Activated T-cell treated with anti-CD3 and anti-CD28 coated beads, Interleukin-2, amount 50 U/mL, for 72 hours (primary cell): Measurements from ENCODE around the gene PTGDS. TPM values are rescaled to one million over a fixed set of nuclear protein-coding genes. Genes with fewer than 3 reads are reported as not detected.
"Not testable (repeated sequence)": the region's sequence is repeated elsewhere in the genome, so short reads cannot be mapped to it uniquely, and the experiment has no call there.

ENCODE experiments used
- ATAC-seq, 2 donors: fragments of 150-1000 bp; cut with Tn5 transposase; replicated peaks in 1 of 2; 2 replicates each; pipeline ENCODE4 v1.10.0; 2021; ENCODE audit warnings: moderate library complexity in 2 of 2, mild to moderate bottlenecking in 1 of 2
- DNase-seq, 2 donors: peaks; one replicate each; pipeline ENCODE4 v3.0.0; 2021 to 2022; ENCODE audit warnings: mixed read lengths in 1 of 2
- H3K27ac Mint-ChIP-seq: one replicate; pipeline ENCODE4 v1.8.0; 2022; ENCODE audit warnings: mild to moderate bottlenecking, moderate library complexity, mixed read lengths
- H3K27me3 Mint-ChIP-seq: one replicate; pipeline ENCODE4 v1.8.0; 2022; ENCODE audit warnings: low read depth, mixed read lengths
- H3K36me3 Mint-ChIP-seq, 2 donors: one replicate each; pipeline ENCODE4 v1.8.0; 2022; ENCODE audit warnings: mixed read lengths in 2 of 2, mild to moderate bottlenecking in 1 of 2; ENCODE audit not compliant: insufficient read depth in 2 of 2
- H3K4me1 Mint-ChIP-seq: one replicate; pipeline ENCODE4 v1.8.0; 2022; ENCODE audit warnings: low read depth, mixed read lengths
- H3K4me3 Mint-ChIP-seq, 2 donors: one replicate each; pipeline ENCODE4 v1.8.0; 2022; ENCODE audit warnings: mild to moderate bottlenecking in 2 of 2, mixed read lengths in 2 of 2, moderate library complexity in 2 of 2
- H3K9me3 Mint-ChIP-seq, 2 donors: one replicate each; pipeline ENCODE4 v1.8.0; 2022; ENCODE audit warnings: mixed read lengths in 2 of 2
- total RNA-seq, 2 donors: library from RNA; stranded (reverse); gene quantifications; one replicate each; pipeline ENCODE4 v1.2.3, GENCODE V29; 2022

Gene PTGDS
- total RNA-seq, 2 donors from 2014 or later: not detected

- Mint-ChIP-seq H3K4me1 (peaks cover 42% of the 10 kb centered on the region), H3K36me3 (no peaks in the 10 kb centered on the region), H3K27me3 (peaks cover 10% of the 10 kb centered on the region), H3K9me3 (no peaks in the 10 kb centered on the region), H3K4me3 (peak overlapping the region; percentile 59 to 60), H3K27ac (peak overlapping the region; percentile 82)
- DNase-seq (peak; percentile 62 to 73), ATAC-seq (peak; percentile 84 to 86)
Observed at GRCh38 chr9:137000177-137000930, 23.1 kb downstream of the PTGDS start.

GRCh38 chr9:137001857-137002645 is 24.7 kb downstream of the PTGDS start:
- DNase-seq (no peak), ATAC-seq (no peak)
- Mint-ChIP-seq H3K4me1 (peaks cover 34% of the 10 kb centered on the region), H3K27ac (no peak overlapping the region), H3K36me3 (no peaks in the 10 kb centered on the region), H3K9me3 (no peaks in the 10 kb centered on the region), H3K4me3 (no peak overlapping the region), H3K27me3 (peaks cover 10% of the 10 kb centered on the region)

- H3K9me3 Mint-ChIP-seq: no peaks in the 10 kb centered on the region
- DNase-seq: no peak
- H3K27ac Mint-ChIP-seq: no peak overlapping the region
- H3K27me3 Mint-ChIP-seq: peaks cover 8% of the 10 kb centered on the region
- H3K4me1 Mint-ChIP-seq: peaks cover 30% of the 10 kb centered on the region
- no peak for ATAC-seq
- H3K36me3 Mint-ChIP-seq: no peaks in the 10 kb centered on the region
- no peak overlapping the region for H3K4me3 Mint-ChIP-seq
Observed at GRCh38 chr9:137002646-137003041, 25.3 kb downstream of the PTGDS start.

GRCh38 chr9:137004285-137004684 is 27.0 kb downstream of the PTGDS start:
- ATAC-seq, H3K9me3 Mint-ChIP-seq, H3K36me3 Mint-ChIP-seq, H3K27ac Mint-ChIP-seq, DNase-seq, H3K27me3 Mint-ChIP-seq, H3K4me3 Mint-ChIP-seq: not testable (repeated sequence)
- peaks cover 14% of the 10 kb centered on the region for H3K4me1 Mint-ChIP-seq

- ATAC-seq: peak; percentile 36 to 45
- no peaks in the 10 kb centered on the region for H3K4me1 Mint-ChIP-seq
Observed at GRCh38 chr9:137006116-137007003, 29.1 kb downstream of the PTGDS start.

GRCh38 chr9:137007108-137007815 is 30.0 kb downstream of the PTGDS start:
- no peak overlapping the region for H3K4me3 Mint-ChIP-seq
- H3K27ac Mint-ChIP-seq: no peak overlapping the region
- H3K4me1 Mint-ChIP-seq: no peaks in the 10 kb centered on the region
- no peak for ATAC-seq
- no peaks in the 10 kb centered on the region for H3K27me3 Mint-ChIP-seq
- H3K36me3 Mint-ChIP-seq: no peaks in the 10 kb centered on the region
- no peak for DNase-seq
- no peaks in the 10 kb centered on the region for H3K9me3 Mint-ChIP-seq

More at GRCh38 chr9:137006116-137007003, 29.1 kb downstream of the PTGDS start:
- Mint-ChIP-seq H3K4me3 (peak overlapping the region in 1 of 2 donors; percentile 4), H3K27ac (no peak overlapping the region), H3K27me3 (no peaks in the 10 kb centered on the region), H3K36me3 (no peaks in the 10 kb centered on the region), H3K9me3 (no peaks in the 10 kb centered on the region)
- DNase-seq: peak in 1 of 2 donors; percentile 23

- Mint-ChIP-seq H3K9me3 (no peaks in the 10 kb centered on the region), H3K4me1 (no peaks in the 10 kb centered on the region), H3K27me3 (no peaks in the 10 kb centered on the region), H3K27ac (no peak overlapping the region), H3K4me3 (no peak overlapping the region), H3K36me3 (no peaks in the 10 kb centered on the region)
- DNase-seq (no peak), ATAC-seq (no peak)
Observed at GRCh38 chr9:137007816-137008270, 30.5 kb downstream of the PTGDS start.

- no peaks in the 10 kb centered on the region for H3K36me3 Mint-ChIP-seq
- no peak overlapping the region for H3K4me3 Mint-ChIP-seq
- no peaks in the 10 kb centered on the region for H3K27me3 Mint-ChIP-seq
- H3K9me3 Mint-ChIP-seq: no peaks in the 10 kb centered on the region
- no peaks in the 10 kb centered on the region for H3K4me1 Mint-ChIP-seq
- H3K27ac Mint-ChIP-seq: no peak overlapping the region
- DNase-seq (no peak), ATAC-seq (no peak)
Observed at GRCh38 chr9:137008312-137008711, 31.0 kb downstream of the PTGDS start.

- DNase-seq: no peak
- Mint-ChIP-seq H3K9me3 (no peaks in the 10 kb centered on the region), H3K36me3 (no peaks in the 10 kb centered on the region), H3K4me1 (no peaks in the 10 kb centered on the region), H3K27me3 (no peaks in the 10 kb centered on the region), H3K4me3 (no peak overlapping the region), H3K27ac (no peak overlapping the region)
- ATAC-seq: no peak
Observed at GRCh38 chr9:137009217-137009616, 31.9 kb downstream of the PTGDS start.

GRCh38 chr9:137009938-137010732 is 32.8 kb downstream of the PTGDS start:
- ATAC-seq (no peak), DNase-seq (no peak)
- no peaks in the 10 kb centered on the region for H3K4me1 Mint-ChIP-seq
- no peaks in the 10 kb centered on the region for H3K9me3 Mint-ChIP-seq
- no peaks in the 10 kb centered on the region for H3K36me3 Mint-ChIP-seq
- H3K27ac Mint-ChIP-seq: no peak overlapping the region
- no peaks in the 10 kb centered on the region for H3K27me3 Mint-ChIP-seq
- H3K4me3 Mint-ChIP-seq: no peak overlapping the region

GRCh38 chr9:137011156-137011555 is 33.9 kb downstream of the PTGDS start:
- ATAC-seq: no peak
- Mint-ChIP-seq H3K9me3 (no peaks in the 10 kb centered on the region), H3K27ac (no peak overlapping the region), H3K4me3 (no peak overlapping the region), H3K36me3 (no peaks in the 10 kb centered on the region), H3K27me3 (no peaks in the 10 kb centered on the region), H3K4me1 (no peaks in the 10 kb centered on the region)
- DNase-seq: no peak
